ENCODE measurements around the gene C19orf67. TPM values are rescaled to one million over a fixed set of nuclear protein-coding genes. Genes with fewer than 3 reads are reported as not detected.
A peak's percentile ranks its signal among the peaks of the same experiment; 100 is the strongest.

C19orf67 gene
- total RNA-seq, 1 donor from 2014 or later, result 0.45 TPM

- Mint-ChIP-seq H3K36me3 (no peaks in the 10 kb centered on the region), H3K4me3 (no peak overlapping the region), H3K9me3 (no peaks in the 10 kb centered on the region), H3K27me3 (ENCODE audit: low read depth) (no peaks in the 10 kb centered on the region), H3K27ac (peak overlapping the region; percentile 75), H3K4me1 (peaks cover 31% of the 10 kb centered on the region)
- DNase-seq (ENCODE audit: low spot score in 2 of 2, unreplicated experiment in 2 of 2), result no peak
- peak; percentile 21 for TF ChIP-seq CTCF (IDR thresholded peaks at IDR 0.05; ENCODE audit: unreplicated experiment)
These were observed 28.3 kb upstream of the C19orf67 start for GRCh38 chr19:14113762-14114414.

DNA sequence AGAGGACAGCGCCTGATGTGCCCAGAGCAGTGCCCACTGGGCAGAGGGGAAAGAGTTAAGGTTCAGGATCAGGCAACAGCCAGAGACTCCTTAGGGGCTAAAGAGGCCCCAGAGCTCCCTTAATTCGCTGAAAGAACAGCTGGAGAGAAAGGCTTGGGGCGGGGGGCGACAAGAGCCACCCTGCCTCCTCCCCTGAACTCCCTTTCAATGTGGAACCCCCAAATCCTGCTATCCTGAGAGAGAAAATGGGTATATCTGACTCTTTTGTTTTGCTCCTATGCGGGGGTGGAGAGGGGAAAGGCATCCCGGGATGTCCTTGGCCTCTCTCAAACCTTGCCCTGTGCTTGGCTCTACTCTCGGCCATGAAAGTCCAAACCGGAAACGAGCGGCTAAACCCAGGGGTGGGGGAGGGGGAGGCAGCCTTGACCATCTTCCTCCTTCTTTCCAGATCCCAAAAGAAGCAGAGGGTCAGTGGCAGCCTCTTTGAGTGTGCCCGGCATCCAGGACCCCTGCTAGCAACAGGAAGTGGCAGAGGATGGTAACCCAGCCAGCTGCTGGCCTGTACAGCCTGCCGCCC lies 27.3 kb upstream of the C19orf67 start:
- peak overlapping the region; percentile 87 for H3K27ac Mint-ChIP-seq
- H3K27me3 Mint-ChIP-seq (ENCODE audit: low read depth), result no peaks in the 10 kb centered on the region

GRCh38 chr19:14112051-14112808 lies 26.6 kb upstream of the C19orf67 start:
- Mint-ChIP-seq H3K9me3 (no peaks in the 10 kb centered on the region), H3K27ac (peak overlapping the region; percentile 87), H3K4me3 (no peak overlapping the region), H3K36me3 (peaks cover 1% of the 10 kb centered on the region), H3K27me3 (ENCODE audit: low read depth) (no peaks in the 10 kb centered on the region), H3K4me1 (peaks cover 26% of the 10 kb centered on the region)
- DNase-seq (ENCODE audit: low spot score in 2 of 2, unreplicated experiment in 2 of 2), result no peak
- TF ChIP-seq CTCF (IDR thresholded peaks at IDR 0.05; ENCODE audit: unreplicated experiment), result no peak

More for the DNA sequence above, 27.3 kb upstream of the C19orf67 start:
- TF ChIP-seq CTCF (IDR thresholded peaks at IDR 0.05; ENCODE audit: unreplicated experiment), result no peak
- no peak overlapping the region for H3K4me3 Mint-ChIP-seq
- H3K9me3 Mint-ChIP-seq, result no peaks in the 10 kb centered on the region
- DNase-seq (ENCODE audit: low spot score in 2 of 2, unreplicated experiment in 2 of 2), result no peak
- no peaks in the 10 kb centered on the region for H3K36me3 Mint-ChIP-seq
- H3K4me1 Mint-ChIP-seq, result peaks cover 26% of the 10 kb centered on the region

DNA sequence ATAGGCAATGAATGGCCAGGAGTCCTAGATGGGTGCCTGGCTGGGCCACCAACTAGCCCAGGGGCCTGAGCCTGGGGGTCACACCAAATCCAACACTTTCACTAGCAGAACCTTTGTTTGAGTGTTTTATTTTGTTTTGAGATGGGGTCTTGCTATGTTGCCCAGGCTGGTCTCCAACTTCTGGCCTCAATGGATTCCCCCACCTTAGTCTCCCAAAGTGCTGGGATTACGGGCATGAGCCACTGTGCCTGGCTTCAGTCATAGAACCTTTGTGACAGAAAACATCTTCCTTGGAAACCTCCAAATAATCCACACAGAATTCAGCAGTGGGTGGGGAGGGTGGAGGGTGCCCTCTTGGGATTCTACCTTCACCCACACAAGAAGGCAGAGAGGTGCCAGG lies 25.9 kb upstream of the C19orf67 start:
- Mint-ChIP-seq H3K27me3 (ENCODE audit: low read depth) (no peaks in the 10 kb centered on the region), H3K36me3 (peaks cover 3% of the 10 kb centered on the region), H3K27ac (no peak overlapping the region), H3K4me3 (no peak overlapping the region), H3K9me3 (no peaks in the 10 kb centered on the region), H3K4me1 (peaks cover 22% of the 10 kb centered on the region)
- DNase-seq (ENCODE audit: low spot score in 2 of 2, unreplicated experiment in 2 of 2), result no peak
- TF ChIP-seq CTCF (IDR thresholded peaks at IDR 0.05; ENCODE audit: unreplicated experiment), result no peak

GRCh38 chr19:14110650-14111049 lies 25.1 kb upstream of the C19orf67 start:
- DNase-seq (ENCODE audit: low spot score in 2 of 2, unreplicated experiment in 2 of 2), result no peak
- TF ChIP-seq CTCF (IDR thresholded peaks at IDR 0.05; ENCODE audit: unreplicated experiment), result no peak
- Mint-ChIP-seq H3K36me3 (peaks cover 3% of the 10 kb centered on the region), H3K4me1 (peaks cover 15% of the 10 kb centered on the region), H3K27me3 (ENCODE audit: low read depth) (no peaks in the 10 kb centered on the region), H3K4me3 (no peak overlapping the region), H3K9me3 (no peaks in the 10 kb centered on the region), H3K27ac (no peak overlapping the region)
